A673 (cell line): ENCODE data around the gene PYGL. TPM values are rescaled to one million over a fixed set of nuclear protein-coding genes. Genes with fewer than 3 reads are reported as not detected.

Source experiments
- BruUV-seq: library from RNA; stranded (reverse); fragments of 400-500 nt; replicated peaks from 2 replicates; lab custom pipeline; 2021; lab: Mats Ljungman, UMichigan
- CTCF ChIA-PET: fragments of 300-600 bp; sonication (Branson Sonifier 250); formaldehyde crosslinking; loops from one replicate; lab custom pipeline; 2022; ENCODE audit warnings: antibody characterized with exemption; lab: Charles Lee
- POLR2A ChIA-PET: fragments of 300-600 bp; sonication (Branson Sonifier 250); formaldehyde crosslinking; loops from one replicate; lab custom pipeline; 2022; ENCODE audit warnings: antibody characterized with exemption; ENCODE audit not compliant: low non-redundant PET; lab: Charles Lee
- DNase-seq: peaks from one replicate; pipeline ENCODE4 v3.0.0-alpha.2; 2015; ENCODE audit warnings: low spot score
- H3K27ac ChIP-seq: fragments of 200-600 bp; sonication (generic); 2 replicates; pipeline ENCODE4 v1.5.1; 2016; ENCODE audit warnings: mixed run types, low read depth, mild to moderate bottlenecking, mixed read lengths, antibody characterized with exemption, low read length; ENCODE audit not compliant: poor library complexity, severe bottlenecking
- H3K27me3 ChIP-seq: fragments of 200-600 bp; sonication (generic); replicated peaks from 2 replicates; pipeline ENCODE4 v1.6.1; 2017; ENCODE audit warnings: mixed run types, low read depth, mild to moderate bottlenecking, mixed read lengths, antibody characterized with exemption, low read length; ENCODE audit not compliant: insufficient read depth, poor library complexity
- H3K36me3 ChIP-seq: fragments of 200-600 bp; sonication (generic); 2 replicates; pipeline ENCODE4 v1.6.1; 2016; ENCODE audit warnings: mixed run types, mild to moderate bottlenecking, mixed read lengths, antibody characterized with exemption, low read length; ENCODE audit not compliant: insufficient read depth, poor library complexity, severe bottlenecking
- H3K4me1 ChIP-seq: fragments of 200-600 bp; sonication (generic); 2 replicates; pipeline ENCODE4 v1.6.1; 2017; ENCODE audit warnings: mixed run types, mild to moderate bottlenecking, mixed read lengths, antibody characterized with exemption, low read length; ENCODE audit not compliant: insufficient read depth, poor library complexity, severe bottlenecking
- H3K4me3 ChIP-seq: fragments of 200-600 bp; sonication (generic); 2 replicates; pipeline ENCODE4 v1.5.1; 2016; ENCODE audit warnings: low read depth, mixed run types, mild to moderate bottlenecking, mixed read lengths, low read length; ENCODE audit not compliant: poor library complexity, severe bottlenecking
- H3K9me3 ChIP-seq: fragments of 200-600 bp; sonication (generic); 2 replicates; pipeline ENCODE4 v1.6.1; 2016; ENCODE audit warnings: mixed run types, low read depth, mild to moderate bottlenecking, mixed read lengths, antibody characterized with exemption, low read length; ENCODE audit not compliant: poor library complexity, severe bottlenecking
- CTCF ChIP-seq: fragments of 300-800, 200-600 bp; sonication (generic); conservative IDR thresholded peaks from 2 replicates; pipeline ENCODE4 v1.5.1; 2017; ENCODE audit warnings: low read depth, mild to moderate bottlenecking, antibody characterized with exemption, low read length, moderate library complexity, mixed read lengths
- EZH2 ChIP-seq: fragments of 200-600 bp; sonication (generic); IDR thresholded peaks from 2 replicates; pipeline ENCODE4 v1.6.1; 2017; ENCODE audit warnings: borderline replicate concordance, low read depth, mild to moderate bottlenecking, mixed read lengths, antibody characterized with exemption, low read length; ENCODE audit not compliant: poor library complexity, severe bottlenecking
- intact Hi-C: fragments of 100-400 bp; cut with micrococcal nuclease; formaldehyde crosslinking; loops from one replicate; pipeline ENCODE4 v1.10.0; 2022; ENCODE audit not compliant: unreplicated experiment
- total RNA-seq: library from RNA; stranded (reverse); gene quantifications from 2 replicates; pipeline ENCODE4 v1.2.3, GENCODE V29; 2021

PYGL gene
- total RNA-seq, 1 experiment from 2014 or later: 14.2 TPM

- Histone ChIP-seq H3K27ac (no peak overlapping the region), H3K36me3 (no peaks in the 10 kb centered on the region), H3K4me3 (no peak overlapping the region), H3K4me1 (no peaks in the 10 kb centered on the region), H3K9me3 (no peaks in the 10 kb centered on the region), H3K27me3 (no peaks in the 10 kb centered on the region)
- TF ChIP-seq CTCF: no peak
- no peak for TF ChIP-seq EZH2
- intact Hi-C loops: no loop called here
- DNase-seq: no peak
- BruUV-seq: no TSS peak
- POLR2A ChIA-PET: no interaction called here
- CTCF ChIA-PET: interaction anchor here (0.7 kb wide), 1 partner anchor 34 kb away, joined by 3 read pairs; no protein-coding TSS in a partner anchor
Observed at GRCh38 chr14:50892255-50892654, 52.0 kb downstream of the PYGL start.

GRCh38 chr14:50887476-50887875 lies 56.8 kb downstream of the PYGL start:
- Histone ChIP-seq H3K36me3 (no peaks in the 10 kb centered on the region), H3K9me3 (no peaks in the 10 kb centered on the region), H3K4me3 (no peak overlapping the region), H3K4me1 (no peaks in the 10 kb centered on the region), H3K27me3 (peaks cover 6% of the 10 kb centered on the region), H3K27ac (no peak overlapping the region)
- no TSS peak for BruUV-seq
- DNase-seq: no peak
- intact Hi-C loops: no loop called here
- ChIA-PET CTCF (no interaction called here), POLR2A (no interaction called here)
- TF ChIP-seq EZH2 (no peak), CTCF (no peak)

- intact Hi-C loops: no loop called here
- Histone ChIP-seq H3K9me3 (no peaks in the 10 kb centered on the region), H3K36me3 (no peaks in the 10 kb centered on the region), H3K27me3 (peaks cover 6% of the 10 kb centered on the region), H3K27ac (no peak overlapping the region), H3K4me3 (no peak overlapping the region), H3K4me1 (no peaks in the 10 kb centered on the region)
- TF ChIP-seq CTCF (no peak), EZH2 (no peak)
- no peak for DNase-seq
- BruUV-seq: no TSS peak
- CTCF ChIA-PET: no interaction called here
- POLR2A ChIA-PET: no interaction called here
Observed at GRCh38 chr14:50883827-50884197, 60.5 kb downstream of the PYGL start.
